Stimulated activated naive CD8-positive, alpha-beta T cell treated with anti-CD3 and anti-CD28 coated beads, Interleukin-15, Interleukin-2, amounts not matched to agents 100 U/mL and 50 U/mL, for 24 hours (primary cell): Measurements from ENCODE around the gene PTPRG.

ENCODE experiments used
- ATAC-seq: fragments of 150-1000 bp; cut with Tn5 transposase; one replicate; pipeline ENCODE4 v1.10.0; 2021
- DNase-seq: peaks from one replicate; pipeline ENCODE4 v3.0.0; 2021

The PTPRG gene

DNA sequence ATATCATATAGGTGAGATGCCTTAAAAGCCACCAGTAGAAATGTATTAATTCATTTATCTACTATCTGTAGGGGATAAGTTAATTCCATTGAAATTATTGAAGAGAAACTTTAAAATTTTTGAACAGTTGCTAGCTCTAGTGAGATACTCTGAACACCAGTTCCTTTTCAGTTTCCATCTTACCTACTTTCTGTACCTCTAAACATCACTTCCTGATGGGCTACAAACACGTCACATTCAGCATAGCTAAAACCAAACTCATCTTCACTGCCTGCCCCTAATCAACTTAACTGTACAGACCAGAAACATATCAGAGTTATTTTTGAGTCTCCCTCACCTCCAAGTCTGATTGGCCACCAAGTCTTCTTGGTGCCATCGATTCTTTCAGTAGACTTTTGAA lies 723.1 kb downstream of the PTPRG start:
- DNase-seq: no peak
- no peak for ATAC-seq

DNA sequence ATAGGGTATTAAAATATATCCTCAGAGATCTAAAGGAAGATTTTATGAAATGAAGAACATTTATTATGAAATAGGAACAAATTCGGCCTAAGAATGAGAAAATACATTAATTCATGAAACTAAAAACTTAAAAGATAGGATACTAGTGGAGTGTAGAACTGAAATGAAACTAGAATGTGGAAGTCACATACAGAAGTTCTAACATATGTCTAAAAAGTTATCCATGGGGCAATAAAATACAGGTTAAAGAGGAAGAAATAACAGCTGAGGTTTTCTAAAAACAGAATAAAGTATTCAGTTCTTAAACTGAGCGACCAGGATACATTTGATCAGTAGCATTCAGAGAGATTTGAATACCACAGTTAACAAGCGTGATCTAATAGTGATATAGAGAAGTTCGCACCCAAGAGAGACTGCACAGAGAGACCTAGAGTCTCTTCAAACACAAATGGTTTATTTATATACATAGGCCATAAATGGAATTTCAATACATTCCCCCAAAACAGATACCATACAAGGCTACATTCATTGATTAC lies 726.1 kb downstream of the PTPRG start:
- DNase-seq: no peak

DNA sequence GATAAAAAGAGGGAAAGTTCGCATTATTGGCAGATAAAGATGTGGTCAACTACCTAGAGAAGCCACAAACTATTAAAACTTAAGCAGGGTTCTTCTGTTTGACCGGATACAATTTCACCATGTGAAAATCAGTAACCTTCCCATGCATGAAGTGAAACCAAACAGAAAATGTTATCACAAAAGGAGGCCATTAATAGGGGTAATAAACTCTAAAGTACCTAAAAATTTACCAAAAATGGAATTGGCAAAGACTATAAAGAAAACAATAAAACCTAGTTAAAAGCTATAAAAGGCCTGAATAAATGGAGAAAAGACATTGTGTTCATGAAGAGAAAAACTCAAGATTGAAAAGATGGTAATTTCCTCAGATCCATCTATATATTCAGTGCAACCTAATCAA lies 728.6 kb downstream of the PTPRG start:
- ATAC-seq: no peak
- no peak for DNase-seq

More for the DNA sequence above, 726.1 kb downstream of the PTPRG start:
- no peak for ATAC-seq

DNA sequence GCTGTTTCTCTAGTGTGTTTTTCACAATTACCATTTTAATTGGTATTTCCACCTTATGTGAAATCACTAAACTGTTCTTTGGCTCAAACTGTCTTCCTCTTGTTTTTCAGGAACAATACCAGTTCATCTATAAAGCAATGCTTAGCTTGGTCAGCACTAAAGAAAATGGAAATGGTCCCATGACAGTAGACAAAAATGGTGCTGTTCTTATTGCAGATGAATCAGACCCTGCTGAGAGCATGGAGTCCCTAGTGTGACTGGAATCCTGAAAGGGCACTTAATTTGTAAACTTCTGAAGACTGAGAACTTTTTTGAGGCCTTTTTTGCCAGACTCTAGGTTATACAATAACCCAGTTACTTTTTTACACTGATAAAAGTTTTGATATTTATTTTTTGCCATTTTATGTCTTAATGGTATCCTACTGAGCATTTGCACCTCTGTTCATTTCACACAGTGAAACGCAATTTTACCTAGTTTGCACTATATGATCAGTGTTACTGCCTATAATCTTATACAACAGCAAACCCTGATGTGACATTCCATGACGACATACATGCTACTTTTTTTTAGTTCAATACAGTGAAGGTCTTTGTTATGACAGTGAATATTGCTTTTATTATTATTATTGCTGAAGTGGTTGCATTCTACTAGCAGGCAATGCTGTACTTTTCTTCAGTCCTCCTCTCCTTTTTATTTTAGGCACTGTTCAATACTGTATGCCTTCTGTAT lies 731.8 kb downstream of the PTPRG start:
- ATAC-seq: no peak
- no peak for DNase-seq

DNA sequence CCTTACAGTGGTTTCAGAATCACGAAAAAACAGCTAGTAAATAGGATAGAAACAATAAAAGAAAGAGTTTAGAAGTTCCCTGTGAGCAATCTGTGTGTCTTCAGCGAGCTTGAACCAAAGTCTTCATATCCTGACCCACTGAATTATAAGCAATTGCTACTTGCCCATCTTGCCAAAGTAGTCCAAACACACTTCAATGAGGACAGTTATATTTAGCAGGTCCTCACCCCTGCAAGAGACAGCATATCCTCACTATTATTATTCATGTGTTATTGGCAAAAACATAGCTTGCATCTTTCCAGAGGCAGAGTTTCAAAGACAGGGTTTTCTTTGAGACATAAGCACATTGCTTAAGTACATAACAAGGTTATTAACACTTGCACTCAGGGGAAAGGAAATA lies 734.2 kb downstream of the PTPRG start:
- ATAC-seq (no peak), DNase-seq (no peak)

DNA sequence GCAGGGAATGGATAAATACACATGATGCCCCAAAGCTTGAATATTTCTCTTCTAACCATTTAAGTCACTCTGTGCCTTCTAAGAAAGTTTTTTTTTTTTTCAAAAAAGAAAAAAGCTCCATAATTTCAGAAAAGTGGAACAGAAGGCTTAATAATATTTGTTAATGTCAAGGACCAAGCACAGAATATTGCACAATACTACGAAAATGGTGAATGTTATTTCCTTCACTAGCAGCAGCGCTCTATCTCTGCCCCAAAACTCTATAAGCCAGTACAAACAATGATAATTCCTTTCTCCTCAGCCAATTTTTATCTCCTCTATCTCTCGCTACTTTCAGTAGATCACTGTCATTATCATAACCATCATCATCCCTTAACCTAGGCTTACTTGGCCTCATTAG lies 739.2 kb downstream of the PTPRG start:
- DNase-seq (no peak), ATAC-seq (no peak)

DNA sequence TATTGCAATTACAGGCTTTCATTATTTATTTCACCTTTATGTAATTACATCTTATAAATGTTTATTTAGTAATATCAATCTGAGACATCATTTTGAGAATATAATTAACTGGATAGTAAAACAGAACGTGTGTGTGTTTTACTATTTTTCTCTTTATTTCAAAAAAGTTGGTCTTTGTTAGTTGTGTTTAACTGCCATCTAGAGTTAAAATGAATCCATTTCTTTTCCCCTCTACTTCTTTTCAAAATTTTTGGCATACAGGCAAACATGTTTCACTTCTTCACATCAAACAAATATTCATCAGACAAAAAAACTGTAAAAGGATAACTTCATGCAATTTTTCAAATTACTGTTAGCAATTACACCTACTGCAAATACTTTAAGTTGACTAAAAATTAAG lies 750.8 kb downstream of the PTPRG start:
- DNase-seq (no peak), ATAC-seq (no peak)

DNA sequence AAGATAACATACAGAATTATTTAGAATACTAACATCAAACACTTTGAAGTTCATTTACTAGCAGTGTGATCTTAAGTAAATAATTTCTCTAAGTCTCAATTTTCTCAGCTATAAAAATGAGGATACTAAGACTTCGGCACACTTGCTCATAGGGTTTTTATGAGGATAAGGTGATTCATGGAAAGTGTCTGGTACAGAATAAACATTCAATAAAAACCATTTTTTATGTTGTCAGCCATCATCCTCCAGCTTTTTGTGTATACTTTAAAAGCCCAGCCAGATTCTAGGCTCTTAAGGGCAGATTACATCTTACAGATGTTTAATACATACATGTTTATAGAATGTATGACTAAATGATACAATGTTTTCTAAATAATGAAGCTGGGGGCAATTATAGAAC lies 755.2 kb downstream of the PTPRG start:
- no peak for ATAC-seq
- DNase-seq: no peak

DNA sequence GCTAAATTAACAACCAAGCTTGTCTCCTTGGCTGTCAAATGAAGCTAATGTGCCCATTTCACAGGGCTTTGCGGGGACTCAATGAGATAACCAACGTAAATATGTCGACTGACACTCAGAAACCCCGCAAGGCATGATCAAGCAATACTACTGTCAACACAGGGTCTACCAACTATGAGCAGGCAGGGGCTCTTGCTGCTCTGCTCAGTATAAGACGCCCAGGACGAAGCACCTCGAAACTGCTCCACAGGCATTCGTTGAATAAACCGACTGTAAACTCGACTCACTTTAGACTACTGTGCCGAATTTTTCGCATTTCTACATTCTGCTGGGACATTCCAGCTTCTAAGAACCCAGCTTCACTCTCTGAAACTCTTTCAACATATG lies 757.0 kb downstream of the PTPRG start:
- ATAC-seq: no peak

DNA sequence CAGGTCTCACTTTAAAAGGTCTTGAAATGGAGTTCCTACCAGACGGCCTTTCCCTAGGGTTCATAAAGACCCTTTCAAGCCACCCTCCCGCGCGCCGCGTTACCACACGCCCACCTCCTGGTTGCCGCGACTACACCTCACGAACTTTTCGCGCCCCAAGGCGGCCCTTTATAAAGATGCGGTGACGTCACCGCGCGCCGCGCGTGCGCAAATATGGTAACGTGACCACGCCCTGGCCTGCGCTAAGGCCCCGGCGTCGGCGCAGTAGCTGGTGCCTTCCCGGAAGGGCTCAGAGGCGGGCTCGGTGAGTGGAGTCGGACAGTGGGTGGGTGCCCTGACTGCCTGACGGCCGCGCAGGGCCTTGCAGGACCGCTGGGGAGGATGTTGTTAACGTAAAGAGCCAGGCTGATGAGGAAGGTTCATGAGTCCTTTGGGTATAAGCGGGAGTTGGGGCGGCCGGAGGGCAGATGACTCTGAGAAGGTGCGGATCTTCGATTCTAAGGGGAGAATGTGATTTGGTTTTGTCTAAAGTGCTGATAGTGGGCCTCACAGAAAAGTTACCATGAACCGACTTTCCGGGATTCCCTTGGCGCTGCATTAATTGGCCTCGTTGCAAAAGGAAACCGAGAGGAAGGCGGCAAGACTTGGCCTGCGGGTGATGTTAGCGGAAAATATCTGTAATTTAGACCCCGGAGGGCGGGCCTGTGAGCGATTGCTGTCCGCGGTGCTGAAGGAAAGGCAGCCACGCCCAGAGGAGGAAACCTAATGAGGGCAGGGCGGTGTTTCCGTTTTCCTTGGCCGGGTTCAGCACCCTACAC lies 757.6 kb downstream of the PTPRG start:
- DNase-seq (peak; percentile 67), ATAC-seq (peak; percentile 92)

More for the DNA sequence above, 757.0 kb downstream of the PTPRG start:
- no peak for DNase-seq

DNA sequence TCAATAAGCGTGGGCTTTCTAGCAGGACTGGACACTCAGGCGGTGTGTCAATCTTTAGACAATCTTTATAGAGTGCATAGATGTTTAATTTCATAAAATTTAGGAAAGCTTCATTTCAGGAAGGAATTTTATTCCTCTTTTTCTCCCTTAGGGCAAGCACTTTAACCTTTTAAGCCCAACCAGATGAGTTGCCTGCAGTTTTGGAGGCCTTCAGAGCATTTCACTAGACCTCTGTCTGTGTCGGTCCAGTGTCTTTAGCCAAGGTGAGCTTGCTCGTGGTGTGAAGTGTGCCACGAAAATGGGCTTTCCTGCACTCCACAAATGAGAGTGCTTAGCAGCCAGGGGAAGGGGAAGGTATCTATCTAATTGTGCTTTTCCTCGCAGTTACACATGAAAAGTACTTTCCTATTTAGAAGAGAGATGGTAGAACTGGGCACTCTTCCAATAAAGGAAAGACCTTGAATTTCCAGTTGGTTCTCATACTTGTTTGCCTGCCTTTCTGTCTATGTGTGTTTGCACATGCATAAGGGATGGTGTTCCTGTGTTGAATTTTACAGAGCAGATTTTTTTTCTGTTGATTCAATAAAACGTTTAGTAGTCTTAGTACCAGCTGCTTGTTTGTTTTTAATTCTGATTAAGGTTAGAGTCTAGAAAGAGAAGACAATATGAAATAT lies 758.3 kb downstream of the PTPRG start:
- DNase-seq (no peak), ATAC-seq (no peak)

DNA sequence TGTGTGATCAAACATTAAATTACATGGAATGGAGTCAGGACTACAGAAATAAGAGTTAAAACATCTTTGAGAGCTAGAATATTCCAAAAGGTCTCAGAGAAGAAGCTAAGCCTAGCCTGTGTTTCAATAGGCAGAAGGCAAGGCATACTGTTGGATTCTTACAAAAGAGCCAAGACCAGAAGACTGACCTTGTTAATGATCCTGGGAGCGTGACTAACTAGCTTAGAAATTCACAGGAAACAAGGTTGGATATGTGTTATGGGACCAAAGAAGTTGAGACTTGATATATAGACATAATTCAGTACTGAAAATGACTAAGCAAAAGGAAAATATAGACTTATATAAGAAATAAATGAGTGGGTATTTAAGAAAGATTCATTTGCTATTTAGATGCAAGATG lies 761.9 kb downstream of the PTPRG start:
- ATAC-seq: no peak
- no peak for DNase-seq

DNA sequence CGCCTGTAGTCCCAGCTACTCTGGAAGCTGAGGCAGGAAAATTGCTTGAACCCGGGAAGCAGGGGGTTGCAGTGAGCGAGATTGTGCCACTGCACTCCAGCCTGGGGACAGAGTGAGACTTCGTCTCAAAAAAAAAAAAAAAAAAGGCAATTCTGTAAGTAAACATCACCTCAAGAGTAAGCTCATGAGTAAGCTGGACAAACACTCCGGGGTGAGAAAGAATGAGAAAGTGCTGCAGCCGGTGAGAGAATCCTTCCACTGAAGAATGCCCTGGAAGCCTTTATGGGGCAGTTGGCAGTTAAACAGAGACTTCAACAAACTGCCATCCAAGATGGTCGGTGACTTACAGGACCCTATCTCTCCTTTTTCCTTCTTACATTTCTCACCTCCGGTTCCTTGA lies 764.5 kb downstream of the PTPRG start:
- DNase-seq (no peak), ATAC-seq (no peak)

DNA sequence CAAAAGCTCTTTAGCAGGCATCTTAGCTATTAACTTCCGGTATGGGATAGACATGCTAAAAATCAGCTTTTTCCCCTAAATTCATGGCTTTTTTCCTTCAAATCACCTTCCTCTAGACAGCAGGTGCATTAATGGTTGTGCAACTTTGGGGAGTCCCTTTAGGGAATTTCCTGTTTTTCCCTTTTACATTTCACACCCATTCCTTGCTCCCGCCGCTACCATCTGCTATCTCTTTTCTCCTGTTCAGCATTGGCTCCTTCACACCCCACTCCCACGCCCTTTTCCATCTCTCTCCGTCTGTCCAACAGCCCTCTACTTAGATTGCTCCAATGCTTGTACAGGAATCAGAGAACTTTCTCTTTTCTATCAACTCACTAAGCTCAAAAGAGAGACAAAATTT lies 768.6 kb downstream of the PTPRG start:
- DNase-seq: no peak
- no peak for ATAC-seq

DNA sequence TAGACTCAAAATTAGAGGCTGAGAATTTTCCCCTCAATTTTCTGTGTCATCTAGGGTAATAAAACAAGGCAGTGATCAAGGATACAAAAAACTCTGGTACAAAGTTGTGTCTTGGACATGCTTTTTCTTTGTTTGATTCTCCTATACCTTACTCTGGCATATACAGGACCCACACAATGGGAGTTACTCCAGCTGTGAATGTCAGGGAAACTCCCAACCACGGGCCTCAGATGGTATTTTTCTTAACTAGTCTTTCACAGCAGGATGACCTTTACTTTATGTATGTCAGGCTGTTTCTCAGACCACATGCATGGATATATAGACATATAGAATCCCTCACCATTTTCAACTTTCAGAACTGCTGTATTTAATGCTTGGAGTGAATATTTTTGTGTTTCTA lies 770.6 kb downstream of the PTPRG start:
- DNase-seq (no peak), ATAC-seq (peak; percentile 43)

DNA sequence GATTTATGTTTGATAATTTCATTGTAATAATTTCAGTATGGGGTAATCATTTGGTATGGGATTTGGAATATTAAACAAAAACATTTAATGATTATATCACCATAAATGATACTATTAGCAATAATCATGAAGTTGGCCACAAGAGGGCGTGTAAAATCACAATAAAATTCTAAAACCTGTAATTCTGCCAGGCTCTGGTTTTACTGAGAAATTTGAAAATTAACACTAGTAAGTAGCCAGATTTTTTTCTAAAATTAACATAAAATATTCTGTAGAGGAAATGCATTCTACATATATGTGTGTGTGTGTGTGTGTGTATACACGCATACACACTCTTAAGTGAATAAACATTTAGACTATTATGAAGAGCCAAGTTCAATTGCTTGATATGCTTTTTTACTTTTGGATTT lies 771.5 kb downstream of the PTPRG start:
- DNase-seq (no peak), ATAC-seq (no peak)

DNA sequence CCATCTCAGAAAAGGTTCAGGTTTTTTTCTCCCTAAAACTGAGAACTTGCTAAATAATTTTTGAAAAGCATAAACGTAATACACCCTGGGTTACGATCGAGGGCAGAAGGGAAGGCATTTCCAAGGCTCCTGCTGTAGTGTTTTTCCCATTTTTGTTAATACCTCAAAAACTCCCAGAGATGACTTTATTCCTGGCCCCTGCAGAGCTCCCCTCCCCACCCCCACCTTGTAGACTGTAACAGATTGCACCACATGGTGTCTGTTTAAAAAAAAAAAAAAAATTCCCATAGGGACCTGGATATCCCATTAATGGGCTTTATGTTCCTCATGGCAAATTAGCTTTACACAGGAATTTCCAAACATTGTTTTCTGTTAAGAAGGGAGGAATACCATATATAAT lies 773.8 kb downstream of the PTPRG start:
- ATAC-seq: no peak
- DNase-seq: no peak

DNA sequence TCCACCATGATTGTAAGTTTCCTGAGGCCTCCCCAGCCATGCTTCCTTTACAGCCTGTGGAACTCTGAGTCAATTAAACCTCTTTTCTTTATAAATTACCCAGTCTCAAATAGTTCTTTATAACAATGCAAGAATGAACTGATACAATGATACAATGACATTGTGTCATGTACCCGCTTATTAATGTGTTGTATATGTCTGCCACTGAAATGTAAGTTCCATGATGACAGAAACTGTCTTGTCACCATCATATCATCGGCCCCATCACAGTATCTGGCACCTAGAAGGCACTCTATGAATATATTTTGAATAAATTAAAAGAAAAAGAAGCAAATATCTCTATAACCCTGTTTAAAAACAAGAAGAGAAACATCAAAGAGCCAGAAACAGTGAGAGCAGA lies 782.4 kb downstream of the PTPRG start:
- DNase-seq: no peak
- no peak for ATAC-seq
